ENCODE measurements around the gene RNASEH2A. TPM values are rescaled to one million over a fixed set of nuclear protein-coding genes. Genes with fewer than 3 reads are reported as not detected.

Gene RNASEH2A
- 10 to 100 TPM; 29.8 to 42.9 (median 32.9) TPM for polyA plus RNA-seq (ENCODE audit: insufficient read depth in 1 of 5, insufficient read length in 5 of 5, low replicate concordance in 1 of 5)
- long read RNA-seq, donor 1, transcript RNASEH2A-201 (8 exons, 2,753 nt) = major isoform, 25 of 28 reads
- long read RNA-seq, donor 1, partial matches to known transcripts = 0 of 28 reads
- long read RNA-seq, donor 1, other reads (novel, unspliced or antisense) = 0 of 28 reads
- long read RNA-seq, donor 2, transcript RNASEH2A-201 (8 exons, 2,753 nt) = major isoform, 16 of 23 reads
- long read RNA-seq, donor 2, partial matches to known transcripts = 5 of 23 reads
- long read RNA-seq, donor 2, other reads (novel, unspliced or antisense) = 0 of 23 reads
- long read RNA-seq, donor 3, transcript RNASEH2A-201 (8 exons, 2,753 nt) = major isoform, 21 of 28 reads
- long read RNA-seq, donor 3, partial matches to known transcripts = 5 of 28 reads
- long read RNA-seq, donor 3, other reads (novel, unspliced or antisense) = 0 of 28 reads
- long read RNA-seq, donor 4, transcript RNASEH2A-201 (8 exons, 2,753 nt) = major isoform, 11 of 12 reads
- long read RNA-seq, donor 4, partial matches to known transcripts = 0 of 12 reads
- long read RNA-seq, donor 4, other reads (novel, unspliced or antisense) = 0 of 12 reads
- long read RNA-seq, donor 5, transcript RNASEH2A-201 (8 exons, 2,753 nt) = major isoform, 31 of 35 reads
- long read RNA-seq, donor 5, partial matches to known transcripts = 0 of 35 reads
- long read RNA-seq, donor 5, other reads (novel, unspliced or antisense) = 0 of 35 reads
- long read RNA-seq, donor 6, transcript RNASEH2A-201 (8 exons, 2,753 nt) = major isoform, 19 of 23 reads
- long read RNA-seq, donor 6, partial matches to known transcripts = 0 of 23 reads
- long read RNA-seq, donor 6, other reads (novel, unspliced or antisense) = 0 of 23 reads
- long read RNA-seq, donor 7, transcript RNASEH2A-201 (8 exons, 2,753 nt) = major isoform, 14 of 14 reads
- long read RNA-seq, donor 7, partial matches to known transcripts = 0 of 14 reads
- long read RNA-seq, donor 7, other reads (novel, unspliced or antisense) = 0 of 14 reads
- long read RNA-seq, donor 8, transcript RNASEH2A-201 (8 exons, 2,753 nt) = major isoform, 10 of 11 reads
- long read RNA-seq, donor 8, partial matches to known transcripts = 0 of 11 reads
- long read RNA-seq, donor 8, other reads (novel, unspliced or antisense) = 0 of 11 reads

DNA sequence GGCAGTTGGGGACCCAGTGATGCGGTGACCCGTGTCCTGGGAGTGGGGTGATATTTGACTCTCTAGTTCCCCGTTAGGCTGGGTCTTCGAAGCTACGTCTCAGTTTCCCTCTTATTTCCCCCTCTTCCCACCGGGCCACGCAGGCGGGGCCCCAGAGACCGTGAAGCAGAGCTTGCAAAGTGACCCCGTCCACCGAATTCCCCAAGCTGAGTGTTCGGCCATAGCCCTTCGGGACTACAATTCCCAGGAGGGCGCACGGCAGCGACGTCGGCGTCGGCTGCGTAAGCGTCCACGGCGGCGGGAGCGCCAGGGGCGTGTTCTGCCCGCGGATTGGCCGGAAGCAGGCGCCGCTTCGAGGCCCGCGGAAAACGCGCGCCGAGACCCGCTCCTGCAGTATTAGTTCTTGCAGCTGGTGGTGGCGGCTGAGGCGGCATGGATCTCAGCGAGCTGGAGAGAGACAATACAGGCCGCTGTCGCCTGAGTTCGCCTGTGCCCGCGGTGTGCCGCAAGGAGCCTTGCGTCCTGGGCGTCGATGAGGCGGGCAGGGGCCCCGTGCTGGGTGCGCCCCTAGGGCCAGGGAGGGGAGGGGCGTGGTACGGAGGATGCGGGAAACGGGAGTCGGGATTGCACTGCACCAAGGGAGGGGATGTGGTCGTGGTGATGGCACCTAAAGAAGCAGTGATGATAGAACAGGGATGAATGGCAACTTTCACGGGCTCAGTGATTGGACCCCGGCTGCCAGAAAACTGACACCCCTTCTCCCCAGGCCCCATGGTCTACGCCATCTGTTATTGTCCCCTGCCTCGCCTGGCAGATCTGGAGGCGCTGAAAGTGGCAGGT lies at the start of gene RNASEH2A:
Gene RNASEH2A (plus strand): TSS at position 343 of the 840 bp plus-strand sequence. CDS start 90 bp downstream, at position 433.
- peak; percentile 85 to 87 for DNase-seq

DNA sequence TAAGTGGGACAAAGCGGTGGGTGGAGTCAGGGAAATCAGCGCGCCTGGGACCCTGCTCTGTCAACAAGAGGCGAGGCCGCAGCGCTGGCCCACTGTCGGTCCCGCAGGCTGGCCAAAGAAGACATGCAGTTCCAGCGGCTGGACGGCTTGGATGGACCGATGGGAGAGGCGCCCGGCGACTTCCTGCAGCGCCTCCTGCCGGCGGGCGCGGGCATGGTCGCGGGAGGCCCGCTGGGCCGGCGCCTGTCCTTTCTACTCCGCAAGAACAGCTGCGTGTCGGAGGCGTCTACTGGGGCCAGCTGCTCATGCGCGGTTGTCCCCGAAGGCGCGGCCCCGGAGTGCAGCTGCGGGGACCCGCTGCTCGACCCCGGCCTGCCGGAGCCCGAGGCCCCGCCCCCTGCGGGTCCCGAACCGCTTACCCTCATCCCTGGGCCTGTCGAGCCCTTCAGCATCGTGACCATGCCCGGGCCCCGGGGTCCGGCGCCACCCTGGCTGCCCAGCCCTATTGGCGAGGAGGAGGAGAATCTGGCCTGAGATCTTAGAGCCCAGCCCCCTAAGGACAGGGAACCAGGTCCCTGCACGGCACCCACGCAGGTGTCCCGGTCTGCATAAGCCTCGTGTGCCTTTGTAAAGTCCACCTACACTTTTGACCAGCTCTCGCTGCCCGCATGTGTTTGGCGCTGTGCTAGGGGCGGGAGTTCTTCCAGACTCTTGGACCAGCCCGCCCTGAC lies 48.7 kb upstream of the RNASEH2A start:
- DNase-seq = peak in 1 of 2 donors; percentile 58

DNA sequence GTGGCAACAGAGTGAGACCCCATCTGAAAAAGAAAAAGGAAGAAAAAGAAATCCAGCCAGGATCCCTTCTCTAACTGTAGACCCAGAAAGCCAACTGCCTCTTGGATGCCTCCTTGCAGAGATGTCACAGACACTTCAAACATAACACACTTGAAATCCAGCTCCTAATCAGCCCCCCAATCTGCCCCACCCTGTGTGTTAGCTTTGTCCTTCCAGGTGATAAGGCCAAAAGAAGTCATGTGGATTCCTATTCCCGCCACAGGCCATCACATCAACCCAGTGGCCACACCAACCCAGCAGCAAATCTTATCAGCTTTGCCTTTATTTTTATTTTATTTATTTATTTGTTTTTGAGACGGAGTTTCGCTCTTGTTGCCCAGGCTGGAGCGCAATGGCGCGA lies 46.7 kb upstream of the RNASEH2A start:
- no peak for DNase-seq

DNA sequence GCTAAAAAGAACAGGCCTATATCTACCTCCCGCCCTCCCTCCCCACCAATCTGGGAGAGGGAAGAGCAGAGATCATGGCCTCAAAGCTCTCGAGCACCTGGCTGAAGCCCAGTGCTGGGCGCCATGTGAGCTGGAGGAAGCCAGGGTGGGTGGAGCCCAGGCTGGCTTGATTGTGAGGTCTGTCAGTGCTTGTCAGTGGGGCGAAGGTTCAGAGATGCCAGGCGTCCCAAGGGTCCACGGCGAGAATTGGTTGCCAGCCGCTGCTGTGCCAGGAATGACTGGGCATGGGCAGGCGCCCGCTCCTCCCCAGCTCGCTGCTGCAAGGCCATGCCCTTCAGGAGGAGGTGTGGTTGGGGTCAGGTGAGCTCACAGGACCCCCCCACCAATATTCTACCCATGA lies 43.3 kb upstream of the RNASEH2A start:
- no peak for DNase-seq

DNA sequence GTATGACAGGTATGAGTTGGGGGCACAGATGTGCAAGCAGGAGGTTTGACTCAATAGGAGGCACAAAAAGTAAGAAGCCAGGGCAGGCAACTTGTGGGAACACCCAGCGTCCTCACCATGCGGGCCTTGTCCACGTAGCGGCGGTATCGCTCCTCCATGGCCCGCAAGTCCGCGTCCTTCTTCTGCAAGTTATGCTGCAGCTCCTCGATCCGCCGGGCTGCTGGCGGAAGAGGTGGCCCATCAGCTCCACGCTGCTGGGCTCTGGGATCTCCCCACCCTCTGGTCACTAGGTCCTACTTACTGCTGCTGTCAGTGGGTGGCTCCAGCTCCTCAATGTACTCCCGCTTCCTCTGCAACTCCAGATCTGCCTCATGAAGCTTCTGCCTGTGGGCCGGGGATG lies 41.7 kb upstream of the RNASEH2A start:
- no peak for DNase-seq

DNA sequence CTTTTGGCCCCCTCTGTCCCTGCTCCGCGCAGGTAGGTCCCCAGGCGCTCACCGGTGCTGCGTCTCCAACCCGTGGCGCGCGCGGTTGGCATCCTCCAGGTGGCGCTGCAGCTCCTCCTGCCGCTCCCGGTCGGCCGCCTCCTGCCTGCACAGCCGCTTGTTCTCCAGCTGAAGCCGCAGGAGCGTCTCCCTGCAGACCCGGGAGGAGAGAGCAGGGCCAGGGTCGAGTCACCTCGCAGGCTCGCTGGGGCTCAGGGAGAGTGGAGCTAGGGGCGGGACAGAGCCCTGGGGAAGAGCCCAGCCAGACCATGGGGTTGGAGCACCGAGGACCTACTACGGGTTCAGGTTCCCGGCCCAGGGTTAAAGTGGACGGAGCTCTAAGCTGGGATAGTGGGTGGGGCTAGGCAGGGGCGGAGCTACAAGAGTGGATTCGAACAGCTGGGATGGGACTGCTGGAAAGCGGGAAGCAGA lies 40.3 kb upstream of the RNASEH2A start:
- DNase-seq = peak; percentile 49 to 71

DNA sequence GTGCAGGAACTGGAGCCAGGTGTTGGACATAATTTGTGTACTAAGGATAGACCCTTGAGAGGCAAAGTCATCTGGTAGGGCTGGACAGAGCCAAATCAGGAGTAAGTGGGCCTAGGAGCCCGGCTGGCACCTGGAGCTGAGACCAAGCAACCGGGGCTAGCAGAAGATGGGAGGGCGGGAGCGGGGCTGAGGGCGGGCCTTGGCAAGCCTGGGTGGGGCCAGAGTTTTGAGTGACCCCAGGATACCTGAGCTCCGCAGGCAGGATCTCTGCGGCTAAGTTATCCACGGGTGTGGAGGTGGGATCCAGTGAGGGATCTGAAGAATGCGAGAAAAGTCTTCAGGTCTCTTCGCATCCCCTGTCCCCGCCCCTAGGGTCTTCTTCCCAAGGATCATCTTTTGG lies 39.2 kb upstream of the RNASEH2A start:
- no peak for DNase-seq

DNA sequence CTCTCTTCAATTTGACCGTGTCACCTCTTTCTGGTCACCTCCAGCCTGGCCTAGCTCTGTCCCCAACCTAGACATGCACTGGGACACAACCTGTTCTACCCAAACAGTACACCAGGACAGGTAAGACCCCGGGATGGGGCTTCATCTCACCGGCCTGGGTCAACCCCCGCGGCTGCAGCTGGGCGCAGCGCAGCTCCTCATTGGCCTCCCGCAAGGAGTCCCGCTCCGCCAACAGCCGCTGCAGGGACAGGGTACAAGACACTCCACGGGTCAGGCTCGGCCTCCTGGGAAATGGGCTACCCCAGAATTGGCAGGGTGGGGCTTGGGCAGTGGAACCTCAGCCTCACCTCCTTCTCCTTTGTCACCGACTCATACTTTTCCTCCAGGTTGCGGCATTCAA lies 38.7 kb upstream of the RNASEH2A start:
- DNase-seq = no peak

DNA sequence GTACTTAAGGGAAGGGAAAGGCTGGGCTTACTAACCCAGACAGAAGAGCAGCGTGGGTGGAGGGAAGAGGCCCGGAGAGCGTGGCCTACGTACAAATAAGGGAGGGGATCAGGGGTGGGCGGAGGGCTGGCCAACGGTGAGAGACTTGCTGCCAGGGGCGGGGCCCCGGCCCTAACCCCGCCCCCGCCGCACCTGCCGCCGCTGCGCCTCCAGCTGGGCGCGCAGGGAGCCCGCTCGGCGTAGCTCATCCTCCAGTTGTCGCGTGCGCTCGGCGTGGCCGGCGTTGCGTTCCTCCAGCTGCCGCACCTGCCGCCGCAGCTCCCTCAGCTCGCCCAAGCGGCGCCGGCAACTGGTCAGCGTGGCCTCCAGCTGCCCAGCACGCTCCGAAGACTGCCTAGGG lies 36.7 kb upstream of the RNASEH2A start:
- DNase-seq = no peak

DNA sequence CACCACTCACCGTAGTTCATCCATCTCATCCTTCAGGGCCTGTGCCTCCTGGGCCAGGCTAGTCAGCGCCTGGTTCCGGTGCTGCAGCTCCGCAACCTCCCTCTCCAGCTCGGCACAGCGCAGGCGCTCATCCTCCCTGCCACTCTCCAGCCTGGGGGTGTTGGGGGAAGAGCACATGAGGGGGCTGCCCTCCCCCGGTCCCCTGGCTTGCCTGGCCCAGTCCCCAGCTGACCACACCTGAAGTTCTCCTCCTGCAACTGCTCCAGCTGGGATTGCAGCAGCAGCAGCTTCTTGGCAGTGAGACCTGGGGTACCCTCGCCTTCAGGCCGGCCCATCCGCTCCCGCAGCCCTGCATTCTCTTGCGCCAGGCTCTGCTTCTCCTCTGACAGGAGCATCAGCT lies 35.5 kb upstream of the RNASEH2A start:
- no peak for DNase-seq

DNA sequence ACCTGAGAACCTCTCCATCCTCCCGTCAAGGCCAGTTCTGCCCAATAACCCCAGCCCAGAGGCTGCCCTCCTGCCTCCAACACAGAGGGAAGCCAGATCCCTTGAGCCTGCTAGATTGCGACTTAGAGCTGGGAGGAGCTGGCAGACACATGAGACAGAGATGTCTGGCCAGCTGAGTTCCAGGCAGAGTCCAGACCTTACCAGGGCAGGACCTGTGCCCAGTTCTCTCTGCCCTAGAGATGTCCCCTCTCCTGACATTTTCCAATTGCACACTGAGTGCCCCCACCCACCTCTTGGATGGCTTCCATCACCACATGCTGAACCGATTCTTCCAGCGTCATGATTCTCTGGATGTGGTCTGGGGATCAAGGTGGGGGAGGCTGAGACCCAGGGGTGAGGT lies 34.1 kb upstream of the RNASEH2A start:
- no peak for DNase-seq

DNA sequence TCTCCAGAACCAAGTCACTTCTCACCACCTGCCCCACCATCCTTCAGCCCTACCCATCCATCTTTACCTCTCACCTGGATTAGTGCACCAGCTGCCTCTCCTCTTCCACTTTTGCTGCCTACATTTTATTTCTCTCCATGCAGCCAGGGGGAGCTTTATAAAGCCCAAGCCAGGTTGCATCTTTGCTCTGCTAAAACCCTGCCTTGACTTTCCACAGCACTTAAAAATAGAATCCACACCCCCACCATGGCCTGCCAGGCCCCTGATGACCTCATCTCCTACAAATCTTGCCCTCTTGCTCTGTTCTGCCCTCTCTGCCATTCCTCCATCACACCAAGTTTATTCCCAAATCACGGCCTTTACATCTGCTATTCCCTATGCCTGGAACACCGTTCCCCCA lies 32.8 kb upstream of the RNASEH2A start:
- no peak for DNase-seq

DNA sequence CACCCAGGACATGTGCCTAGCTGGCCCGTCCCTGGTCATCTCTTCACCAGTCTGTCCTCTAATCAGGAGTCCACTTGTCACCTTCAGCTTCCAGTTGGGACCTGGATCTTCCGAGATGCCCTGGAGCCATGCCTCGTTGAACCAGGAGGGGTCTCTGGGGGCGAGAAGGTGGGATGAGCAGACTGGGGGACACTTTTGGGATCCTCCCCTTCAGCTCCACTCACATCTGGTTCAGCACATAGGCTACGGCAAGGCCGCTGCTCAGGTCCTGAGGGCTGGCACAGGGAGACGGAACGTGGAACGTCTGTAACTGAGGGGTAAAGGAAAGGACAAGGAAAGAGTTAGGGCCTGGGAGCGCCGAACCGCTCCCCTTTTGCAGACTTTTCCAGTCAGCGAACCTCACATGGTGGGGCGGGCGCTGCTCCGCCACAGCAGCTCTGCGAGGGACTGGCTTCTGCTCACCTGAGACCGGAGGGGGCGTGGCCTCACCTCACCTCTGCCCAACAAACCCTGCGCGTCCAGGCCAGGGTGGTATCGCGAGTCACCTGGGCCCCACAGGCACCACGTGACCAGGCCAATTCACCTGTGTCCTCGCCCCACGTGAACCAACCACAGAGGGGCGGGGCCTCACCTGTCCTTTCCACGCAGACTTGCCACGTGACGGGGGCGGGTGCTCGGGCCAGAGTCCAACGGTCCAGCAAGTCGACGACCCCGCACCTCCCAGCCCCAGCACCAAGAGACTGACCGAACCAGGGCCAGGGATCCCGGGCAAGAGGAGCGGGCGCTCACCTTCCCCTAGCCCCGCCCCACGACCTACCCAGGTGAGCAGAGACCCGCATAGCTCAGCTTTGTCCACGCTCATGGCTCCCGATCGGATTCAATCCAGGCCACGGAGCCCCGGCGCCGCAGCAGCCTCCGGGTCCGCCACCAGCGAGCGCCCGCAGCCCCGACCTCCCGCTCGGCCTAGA lies 31.5 kb upstream of the RNASEH2A start, which contains the start of gene HOOK2:
Gene HOOK2 (minus strand): TSS at position 965 of the 968 bp plus-strand sequence. CDS start 103 bp downstream, at position 862.
- peak; percentile 69 to 79 for DNase-seq

DNA sequence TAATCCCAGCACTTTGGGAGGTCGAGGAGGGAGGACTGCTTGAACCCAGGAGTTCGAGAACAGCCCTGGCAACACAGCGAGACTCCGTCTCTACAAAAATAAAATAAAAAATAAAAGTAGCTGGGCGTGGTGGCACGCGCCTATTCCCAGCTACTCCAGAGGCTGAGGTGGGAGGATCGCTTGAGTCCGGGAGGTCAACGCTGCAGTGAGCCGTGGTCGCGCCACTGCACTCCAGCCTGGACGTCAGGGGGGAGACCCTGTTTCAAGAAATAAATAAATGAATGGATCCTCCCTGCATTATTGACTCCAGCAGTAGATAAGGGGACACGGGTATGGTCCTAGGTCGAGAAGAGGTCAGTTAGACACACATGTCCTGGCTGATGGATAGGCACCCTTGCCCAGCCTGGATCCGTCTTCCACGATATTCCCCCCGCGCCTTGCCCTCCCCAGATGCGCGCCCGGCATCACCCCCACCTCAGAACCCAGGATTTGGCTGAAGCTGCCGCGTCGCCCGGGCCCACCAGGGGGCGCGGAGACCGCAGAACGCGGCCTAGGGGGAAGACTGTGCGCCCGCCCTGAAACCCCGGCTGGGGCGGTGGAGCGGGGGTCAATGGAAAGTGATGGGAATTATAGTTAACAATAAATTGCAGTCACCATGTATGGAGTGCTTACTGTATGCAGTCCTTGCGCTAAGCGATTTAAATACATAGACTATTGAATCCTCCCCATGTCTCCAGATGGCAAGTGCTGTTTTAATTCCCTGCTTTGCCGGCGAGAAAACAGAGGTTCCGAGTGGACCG lies 29.0 kb upstream of the RNASEH2A start:
- DNase-seq = peak; percentile 65 to 73

DNA sequence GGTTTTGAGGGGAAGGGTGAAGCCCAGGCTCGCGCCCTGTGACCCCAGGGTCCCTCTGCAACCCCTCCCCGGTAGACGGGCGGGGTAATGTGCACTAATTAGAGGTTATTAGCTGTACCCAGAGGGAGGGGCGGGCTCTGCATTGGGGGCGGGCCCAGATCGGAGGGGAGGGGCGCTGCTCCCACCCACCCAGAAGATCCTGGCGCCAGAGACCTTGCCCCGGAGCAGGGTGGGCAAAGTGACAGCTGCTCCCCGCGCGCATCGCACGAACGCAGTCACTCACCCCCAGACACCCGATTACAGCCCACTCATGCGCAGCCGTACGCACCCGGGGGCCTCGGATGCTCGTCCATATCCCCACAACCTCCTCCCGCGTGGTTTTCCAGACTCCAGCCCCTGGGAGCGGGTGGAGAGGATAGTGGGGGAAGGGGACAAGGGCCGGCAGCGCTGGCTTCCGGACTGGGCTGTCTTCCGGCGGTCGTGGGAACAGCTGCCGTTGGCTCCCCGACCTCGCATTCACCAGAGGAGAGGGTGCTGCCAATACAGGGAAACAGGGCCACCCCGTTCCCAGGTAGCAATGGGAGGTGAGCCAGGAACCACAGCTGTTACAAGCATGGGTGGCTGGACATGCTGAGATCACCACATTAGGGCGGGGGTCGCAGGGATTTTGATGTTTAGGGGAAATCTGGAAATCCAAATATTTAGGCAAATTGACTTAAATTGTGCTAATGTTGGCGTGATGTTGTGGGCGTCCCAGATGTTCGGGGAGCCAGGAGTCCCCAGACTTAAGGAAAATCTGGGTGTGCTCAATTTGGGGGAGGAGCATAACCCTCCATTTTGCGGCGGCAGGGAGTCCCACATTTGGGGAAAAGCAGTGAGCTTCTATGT lies 28.1 kb upstream of the RNASEH2A start:
- peak; percentile 71 to 74 for DNase-seq

DNA sequence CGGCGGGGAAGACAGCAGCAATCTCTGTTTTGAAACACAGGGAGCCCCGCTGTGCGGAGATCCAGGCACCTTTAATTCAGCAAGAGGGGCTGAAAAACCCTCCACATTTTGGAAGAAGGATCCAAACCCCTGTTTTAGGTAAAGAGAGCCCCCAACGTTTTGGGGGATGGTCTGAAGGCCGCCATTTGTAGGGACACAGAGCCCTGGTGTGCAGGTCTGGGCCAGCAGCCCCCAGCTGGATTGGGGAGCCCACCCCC lies 27.6 kb upstream of the RNASEH2A start:
- DNase-seq = no peak

Data from right lung (tissue), 10 donors.